NCI-H2171 treated with DMSO at 0.1 percent for 48 hours (cell line): ENCODE measurements around the gene CSF1R.

Source experiments
- DNase-seq: peaks from one replicate; lab custom pipeline; 2025; lab: John Stamatoyannopoulos, UW

CSF1R gene

GRCh38 chr5:150085950-150086715 lies at the start of gene CSF1R:
Gene CSF1R, minus strand, starts transcription at chr5:150086554. Its CDS starts 127 bp downstream, at chr5:150086427.
- no peak for DNase-seq

GRCh38 chr5:150135557-150136304 lies 49.4 kb upstream of the CSF1R start:
- no peak for DNase-seq

GRCh38 chr5:150134198-150134588 lies 47.8 kb upstream of the CSF1R start:
- DNase-seq: no peak

GRCh38 chr5:150133581-150134197 lies 47.3 kb upstream of the CSF1R start:
- no peak for DNase-seq

GRCh38 chr5:150132740-150133139 lies 46.4 kb upstream of the CSF1R start:
- no peak for DNase-seq

GRCh38 chr5:150131978-150132694 lies 45.8 kb upstream of the CSF1R start:
- no peak for DNase-seq

GRCh38 chr5:150131461-150131860 lies 45.1 kb upstream of the CSF1R start:
- DNase-seq: no peak

- no peak for DNase-seq
Observed at GRCh38 chr5:150130493-150130922, 44.2 kb upstream of the CSF1R start.

- no peak for DNase-seq
Observed at GRCh38 chr5:150129813-150130492, 43.6 kb upstream of the CSF1R start.

- no peak for DNase-seq
Observed at GRCh38 chr5:150129454-150129812, 43.1 kb upstream of the CSF1R start.

- DNase-seq: no peak
Observed at GRCh38 chr5:150126921-150127265, 40.5 kb upstream of the CSF1R start.

GRCh38 chr5:150126199-150126920 lies 40.0 kb upstream of the CSF1R start:
- DNase-seq: no peak

GRCh38 chr5:150125334-150125733 lies 39.0 kb upstream of the CSF1R start:
- no peak for DNase-seq

GRCh38 chr5:150124596-150124995 lies 38.2 kb upstream of the CSF1R start:
- no peak for DNase-seq

GRCh38 chr5:150124111-150124557 lies 37.8 kb upstream of the CSF1R start:
- no peak for DNase-seq

GRCh38 chr5:150123542-150123941 lies 37.2 kb upstream of the CSF1R start:
- DNase-seq: no peak

GRCh38 chr5:150122536-150123481 lies 36.5 kb upstream of the CSF1R start:
- no peak for DNase-seq

GRCh38 chr5:150122158-150122510 lies 35.8 kb upstream of the CSF1R start:
- DNase-seq: no peak

GRCh38 chr5:150121448-150122157 lies 35.2 kb upstream of the CSF1R start:
- no peak for DNase-seq
